Measurements from ENCODE around the gene SNTA1. TPM values are rescaled to one million over a fixed set of nuclear protein-coding genes. Genes with fewer than 3 reads are reported as not detected.
"Not testable (repeated sequence)": the region's sequence is repeated elsewhere in the genome, so short reads cannot be mapped to it uniquely, and the experiment has no call there.

The SNTA1 gene
- polyA plus RNA-seq, 4 donors = 9.2 to 11.4 (median 10.2) TPM

- no peak for DNase-seq (ENCODE audit: low read depth in 4 of 4, low spot score in 3 of 4)
Measured at GRCh38 chr20:33466303-33466646, 22.7 kb upstream of the SNTA1 start.

- DNase-seq (ENCODE audit: low read depth in 4 of 4, low spot score in 3 of 4) = peak in 1 of 4 donors; percentile 18
Measured at GRCh38 chr20:33465481-33466302, 22.1 kb upstream of the SNTA1 start.

- not testable (repeated sequence) for DNase-seq (ENCODE audit: low read depth in 4 of 4, low spot score in 3 of 4)
Measured at GRCh38 chr20:33464759-33465158, 21.2 kb upstream of the SNTA1 start.

GRCh38 chr20:33463332-33464101, 20.0 kb upstream of the SNTA1 start:
- no peak for DNase-seq (ENCODE audit: low read depth in 4 of 4, low spot score in 3 of 4)

- no peak for DNase-seq (ENCODE audit: low read depth in 4 of 4, low spot score in 3 of 4)
Measured at GRCh38 chr20:33460711-33461110, 17.1 kb upstream of the SNTA1 start.

GRCh38 chr20:33459599-33459998, 16.0 kb upstream of the SNTA1 start:
- no peak for DNase-seq (ENCODE audit: low read depth in 4 of 4, low spot score in 3 of 4)

GRCh38 chr20:33456916-33457642, 13.5 kb upstream of the SNTA1 start:
- peak in 2 of 4 donors; percentile 43 to 53 for DNase-seq (ENCODE audit: low read depth in 4 of 4, low spot score in 3 of 4)

- DNase-seq (ENCODE audit: low read depth in 4 of 4, low spot score in 3 of 4) = no peak
Measured at GRCh38 chr20:33450867-33451266, 7.3 kb upstream of the SNTA1 start.

GRCh38 chr20:33445881-33446625, 2.5 kb upstream of the SNTA1 start:
- no peak for DNase-seq (ENCODE audit: low read depth in 4 of 4, low spot score in 3 of 4)

GRCh38 chr20:33444797-33445560, 1.4 kb upstream of the SNTA1 start:
- DNase-seq (ENCODE audit: low read depth in 4 of 4, low spot score in 3 of 4) = no peak

- no peak for DNase-seq (ENCODE audit: low read depth in 4 of 4, low spot score in 3 of 4)
Measured at GRCh38 chr20:33443006-33443511, 504 bp downstream of the SNTA1 start.

GRCh38 chr20:33442136-33443005, 1.2 kb downstream of the SNTA1 start:
- DNase-seq (ENCODE audit: low read depth in 4 of 4, low spot score in 3 of 4) = no peak

GRCh38 chr20:33441142-33441955, 2.2 kb downstream of the SNTA1 start:
- no peak for DNase-seq (ENCODE audit: low read depth in 4 of 4, low spot score in 3 of 4)

- not testable (repeated sequence) for DNase-seq (ENCODE audit: low read depth in 4 of 4, low spot score in 3 of 4)
Measured at GRCh38 chr20:33440562-33440961, 3.0 kb downstream of the SNTA1 start.

- no peak for DNase-seq (ENCODE audit: low read depth in 4 of 4, low spot score in 3 of 4)
Measured at GRCh38 chr20:33438481-33438880, 5.1 kb downstream of the SNTA1 start.

- DNase-seq (ENCODE audit: low read depth in 4 of 4, low spot score in 3 of 4) = no peak
Measured at GRCh38 chr20:33437141-33437911, 6.2 kb downstream of the SNTA1 start.

- DNase-seq (ENCODE audit: low read depth in 4 of 4, low spot score in 3 of 4) = no peak
Measured at GRCh38 chr20:33434434-33434833, 9.1 kb downstream of the SNTA1 start.
